Breast epithelium (tissue), 3 donors: ENCODE measurements around the gene DGKB.

Experiments
- CTCF ChIP-seq, 3 donors: fragments of 450-650 bp; IDR thresholded peaks; one replicate each; pipeline ENCODE4 v1.5.1; 2016 to 2017; ENCODE audit warnings: antibody characterized with exemption in 3 of 3, mild to moderate bottlenecking in 3 of 3, moderate library complexity in 3 of 3
- POLR2A ChIP-seq: fragments of 450-650 bp; IDR thresholded peaks from one replicate; pipeline ENCODE4 v1.6.1; 2016; ENCODE audit warnings: antibody characterized with exemption, mild to moderate bottlenecking, moderate library complexity

GRCh38 chr7:14579971-14580370, 322.6 kb downstream of the DGKB start:
- no peak for TF ChIP-seq CTCF (IDR thresholded peaks at IDR 0.05)
- no peak for TF ChIP-seq POLR2A
